WI38 (cell line): ENCODE measurements around the gene HTR6.
A peak's percentile ranks its signal among the peaks of the same experiment; 100 is the strongest.

Source experiments
- H3K4me3 ChIP-seq: 2 replicates; pipeline ENCODE4 v1.5.1; 2011; ENCODE audit warnings: low read depth, mild to moderate bottlenecking, control low read depth, low read length
- CTCF ChIP-seq: IDR thresholded peaks from 2 replicates; pipeline ENCODE4 v1.5.1; 2012; ENCODE audit warnings: low read depth, mild to moderate bottlenecking, control low read depth, low read length

The HTR6 gene

GRCh38 chr1:19709260-19709793, 44.7 kb downstream of the HTR6 start:
- TF ChIP-seq CTCF: no peak
- H3K4me3 ChIP-seq: no peak overlapping the region

GRCh38 chr1:19710825-19711611, 46.3 kb downstream of the HTR6 start:
- no peak for TF ChIP-seq CTCF
- no peak overlapping the region for H3K4me3 ChIP-seq

- H3K4me3 ChIP-seq: no peak overlapping the region
- TF ChIP-seq CTCF: no peak
Measured at GRCh38 chr1:19712928-19713327, 48.3 kb downstream of the HTR6 start.

- H3K4me3 ChIP-seq: no peak overlapping the region
- peak; percentile 77 for TF ChIP-seq CTCF
Measured at GRCh38 chr1:19715334-19716203, 50.9 kb downstream of the HTR6 start.

GRCh38 chr1:19717467-19717866, 52.8 kb downstream of the HTR6 start:
- no peak for TF ChIP-seq CTCF
- no peak overlapping the region for H3K4me3 ChIP-seq

GRCh38 chr1:19720174-19720573, 55.5 kb downstream of the HTR6 start:
- H3K4me3 ChIP-seq: no peak overlapping the region

More at GRCh38 chr1:19720174-19720573, 55.5 kb downstream of the HTR6 start:
- no peak for TF ChIP-seq CTCF
